Measurements from ENCODE around the gene FOXD1. TPM values are rescaled to one million over a fixed set of nuclear protein-coding genes. Genes with fewer than 3 reads are reported as not detected.

FOXD1 gene
- total RNA-seq, 1 donor from 2014 or later: 7.1 TPM

DNA sequence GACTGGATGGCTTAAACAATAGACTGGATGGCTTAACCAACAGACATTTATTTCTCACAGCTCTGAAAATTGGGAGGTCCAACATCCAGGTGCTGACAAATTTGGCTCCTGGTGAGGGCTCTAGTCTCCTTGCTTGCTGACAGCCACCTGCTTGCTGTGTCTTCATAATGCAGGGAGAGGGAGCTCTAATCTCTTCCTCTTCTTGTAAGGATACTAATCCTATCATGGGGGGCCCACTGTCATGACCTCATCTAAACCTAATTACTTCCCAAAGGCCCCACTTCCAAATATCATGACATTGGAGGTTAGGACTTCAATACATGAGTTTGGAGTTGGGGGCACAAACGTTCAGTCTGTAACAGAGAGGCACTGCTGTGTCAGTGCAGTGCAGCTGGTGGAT lies 26.4 kb downstream of the FOXD1 start:
- no peak for TF ChIP-seq CTCF (IDR thresholded peaks at IDR 0.05)
- Histone ChIP-seq H3K9me3 (no peaks in the 10 kb centered on the region), H3K4me3 (no peak overlapping the region), H3K27me3 (no peaks in the 10 kb centered on the region), H3K36me3 (no peaks in the 10 kb centered on the region), H3K27ac (no peak overlapping the region), H3K4me1 (peaks cover 9 to 11% of the 10 kb centered on the region in 2 donors)
- DNase-seq (ENCODE audit: low spot score in 2 of 2): no peak
- intact Hi-C loops (cut with DNase I): no loop called here

DNA sequence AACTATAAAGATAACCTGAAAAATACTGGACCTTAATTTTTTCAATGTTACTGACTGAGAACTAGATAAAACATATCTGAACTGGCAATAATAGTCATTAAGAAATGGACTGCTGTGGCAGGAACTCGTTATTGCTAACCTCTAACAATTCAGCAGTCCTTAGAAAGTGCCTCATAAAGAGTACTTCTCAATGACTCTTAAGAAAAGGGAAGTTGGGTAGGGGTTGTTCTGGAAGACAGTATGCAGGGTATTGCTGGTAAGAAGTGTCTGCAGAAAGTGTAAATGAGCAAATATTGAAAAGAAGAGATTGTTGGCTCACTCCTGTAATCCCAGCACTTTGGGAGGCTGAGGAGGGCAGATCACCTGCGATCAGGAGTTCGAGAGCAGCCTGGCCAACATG lies 27.9 kb downstream of the FOXD1 start:
- Histone ChIP-seq H3K4me1 (peaks cover 9 to 13% of the 10 kb centered on the region in 2 donors), H3K4me3 (no peak overlapping the region), H3K9me3 (no peaks in the 10 kb centered on the region), H3K27ac (no peak overlapping the region), H3K36me3 (no peaks in the 10 kb centered on the region), H3K27me3 (no peaks in the 10 kb centered on the region)
- no peak for TF ChIP-seq CTCF (IDR thresholded peaks at IDR 0.05)
- DNase-seq (ENCODE audit: low spot score in 2 of 2): no peak
- intact Hi-C loops (cut with DNase I): loop anchor here (2.0 kb wide), 1 partner anchor 16 kb away; no protein-coding TSS in a partner anchor

- Histone ChIP-seq H3K9me3 (no peaks in the 10 kb centered on the region), H3K27me3 (no peaks in the 10 kb centered on the region), H3K27ac (peak overlapping the region; percentile 60 to 74), H3K4me1 (peaks cover 9 to 13% of the 10 kb centered on the region in 2 donors), H3K36me3 (no peaks in the 10 kb centered on the region), H3K4me3 (peak overlapping the region; percentile 49 to 67)
- TF ChIP-seq CTCF (IDR thresholded peaks at IDR 0.05): no peak
- DNase-seq (ENCODE audit: low spot score in 2 of 2): peak in 1 of 2 donors; percentile 80
- intact Hi-C loops (cut with DNase I): loop anchor here (2.0 to 5.0 kb wide), 3 partner anchors 17 to 107 kb away; partner anchors contain the start of gene FOXD1
Measured at GRCh38 chr5:73419465-73420390, 28.8 kb downstream of the FOXD1 start.

GRCh38 chr5:73419117-73419464 lies 29.5 kb downstream of the FOXD1 start:
- H3K27ac ChIP-seq: peak overlapping the region; percentile 60 to 74
- intact Hi-C loops (cut with DNase I): loop anchor here (2.0 to 5.0 kb wide), 2 partner anchors 30 to 107 kb away; partner anchors contain the start of gene FOXD1

GRCh38 chr5:73418244-73418691 lies 30.3 kb downstream of the FOXD1 start:
- peak overlapping the region; percentile 60 to 74 for H3K27ac ChIP-seq
- no peaks in the 10 kb centered on the region for H3K27me3 ChIP-seq
- no peaks in the 10 kb centered on the region for H3K9me3 ChIP-seq
- intact Hi-C loops (cut with DNase I): loop anchor here (2.0 to 5.0 kb wide), 2 partner anchors 31 to 106 kb away; partner anchors contain the start of gene FOXD1
- TF ChIP-seq CTCF (IDR thresholded peaks at IDR 0.05): no peak
- DNase-seq (ENCODE audit: low spot score in 2 of 2): peak; percentile 25 to 90
- H3K36me3 ChIP-seq: no peaks in the 10 kb centered on the region
- peaks cover 9 to 13% of the 10 kb centered on the region in 2 donors for H3K4me1 ChIP-seq
- peak overlapping the region; percentile 8 to 67 for H3K4me3 ChIP-seq

More at GRCh38 chr5:73419117-73419464, 29.5 kb downstream of the FOXD1 start:
- Histone ChIP-seq H3K4me3 (peak overlapping the region; percentile 49 to 67), H3K9me3 (no peaks in the 10 kb centered on the region), H3K27me3 (no peaks in the 10 kb centered on the region), H3K4me1 (peaks cover 9 to 13% of the 10 kb centered on the region in 2 donors), H3K36me3 (no peaks in the 10 kb centered on the region)
- no peak for TF ChIP-seq CTCF (IDR thresholded peaks at IDR 0.05)
- no peak for DNase-seq (ENCODE audit: low spot score in 2 of 2)
